Astrocyte of the cerebellum (primary cell): ENCODE measurements around the gene ATXN3L.

Experiments used
- DNase-seq: peaks from one replicate; pipeline ENCODE4 v3.0.0-alpha.2; 2011; ENCODE audit warnings: low read depth
- H3K4me3 ChIP-seq: 2 replicates; pipeline ENCODE4 v1.5.1; 2011; ENCODE audit warnings: mild to moderate bottlenecking, low read depth, low read length, moderate library complexity
- in situ Hi-C: cut with HindIII; loops from 2 replicates; pipeline ENCODE4 v1.10.0; 2017; ENCODE audit warnings: low sequenced_read_pairs
- TF ChIP-seq, protein P1 (sequence below): IDR thresholded peaks from 2 replicates; pipeline ENCODE4 v1.5.1; 2012; ENCODE audit warnings: low read length, low read depth, moderate library complexity, mild to moderate bottlenecking; ENCODE audit errors: missing control alignments

ATXN3L gene

DNA sequence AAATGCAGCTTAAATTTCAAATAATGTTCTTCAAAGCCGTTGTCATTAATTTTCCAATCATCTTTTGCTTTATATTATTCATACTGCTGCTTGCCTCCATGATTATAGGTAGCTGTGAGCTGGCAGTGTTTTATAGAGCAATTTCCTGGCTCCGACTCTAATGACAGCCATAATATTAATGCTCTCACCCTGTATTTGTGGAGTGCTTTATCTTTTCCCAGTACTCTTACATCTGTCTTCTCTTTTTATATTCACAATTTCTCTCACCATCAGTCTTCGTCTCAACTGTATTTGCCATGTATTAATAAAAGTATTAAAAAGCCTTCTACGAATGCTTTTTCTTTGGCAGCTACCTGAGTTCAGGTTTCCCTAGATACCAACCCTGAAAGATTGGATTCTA, 21.0 kb downstream of the ATXN3L start:
- TF ChIP-seq, protein P1, sequence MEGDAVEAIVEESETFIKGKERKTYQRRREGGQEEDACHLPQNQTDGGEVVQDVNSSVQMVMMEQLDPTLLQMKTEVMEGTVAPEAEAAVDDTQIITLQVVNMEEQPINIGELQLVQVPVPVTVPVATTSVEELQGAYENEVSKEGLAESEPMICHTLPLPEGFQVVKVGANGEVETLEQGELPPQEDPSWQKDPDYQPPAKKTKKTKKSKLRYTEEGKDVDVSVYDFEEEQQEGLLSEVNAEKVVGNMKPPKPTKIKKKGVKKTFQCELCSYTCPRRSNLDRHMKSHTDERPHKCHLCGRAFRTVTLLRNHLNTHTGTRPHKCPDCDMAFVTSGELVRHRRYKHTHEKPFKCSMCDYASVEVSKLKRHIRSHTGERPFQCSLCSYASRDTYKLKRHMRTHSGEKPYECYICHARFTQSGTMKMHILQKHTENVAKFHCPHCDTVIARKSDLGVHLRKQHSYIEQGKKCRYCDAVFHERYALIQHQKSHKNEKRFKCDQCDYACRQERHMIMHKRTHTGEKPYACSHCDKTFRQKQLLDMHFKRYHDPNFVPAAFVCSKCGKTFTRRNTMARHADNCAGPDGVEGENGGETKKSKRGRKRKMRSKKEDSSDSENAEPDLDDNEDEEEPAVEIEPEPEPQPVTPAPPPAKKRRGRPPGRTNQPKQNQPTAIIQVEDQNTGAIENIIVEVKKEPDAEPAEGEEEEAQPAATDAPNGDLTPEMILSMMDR = no peak
- no peak overlapping the region for H3K4me3 ChIP-seq
- no peak for DNase-seq
- in situ Hi-C loops = no loop called here

DNA sequence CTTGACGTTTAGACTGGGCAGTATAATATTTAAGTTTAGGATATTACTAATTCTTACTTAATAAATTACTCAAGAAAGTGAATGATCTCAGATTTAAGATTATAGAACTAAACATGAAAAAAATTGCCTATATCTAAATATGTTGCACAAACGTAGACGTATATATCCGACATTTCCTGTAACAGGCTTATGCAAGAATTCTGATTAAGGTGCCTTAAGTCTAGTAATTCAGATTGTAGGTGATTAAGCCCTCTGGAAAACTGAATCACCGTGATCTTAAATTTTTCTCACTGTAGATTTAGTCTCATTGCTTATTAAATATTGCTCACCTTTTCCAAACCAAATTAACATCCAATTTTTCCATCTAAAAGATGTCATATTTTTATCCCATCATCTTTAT, 24.0 kb downstream of the ATXN3L start:
- in situ Hi-C loops = no loop called here
- no peak for DNase-seq
- TF ChIP-seq, protein P1 = no peak
- no peak overlapping the region for H3K4me3 ChIP-seq

DNA sequence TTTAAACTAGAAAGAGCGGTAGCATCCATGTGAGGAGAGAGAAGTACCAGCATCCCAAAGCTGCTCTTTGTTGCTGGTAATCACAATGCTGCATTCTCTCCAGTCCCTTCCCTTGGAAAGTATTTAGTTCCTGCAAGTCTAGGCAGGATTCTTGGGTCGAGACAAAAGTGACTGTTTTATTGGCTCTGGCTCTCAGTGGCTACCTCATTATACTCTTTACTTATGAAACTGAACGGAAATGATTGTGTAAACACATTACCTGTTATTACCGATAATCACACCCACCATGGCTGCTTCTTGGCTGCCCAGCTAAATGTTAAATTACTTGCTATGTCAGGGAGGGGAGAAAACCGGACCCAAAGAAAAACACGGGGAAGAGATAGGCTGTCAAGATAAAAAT, 26.2 kb downstream of the ATXN3L start:
- no peak overlapping the region for H3K4me3 ChIP-seq
- in situ Hi-C loops = no loop called here
- TF ChIP-seq, protein P1 = no peak
- no peak for DNase-seq

DNA sequence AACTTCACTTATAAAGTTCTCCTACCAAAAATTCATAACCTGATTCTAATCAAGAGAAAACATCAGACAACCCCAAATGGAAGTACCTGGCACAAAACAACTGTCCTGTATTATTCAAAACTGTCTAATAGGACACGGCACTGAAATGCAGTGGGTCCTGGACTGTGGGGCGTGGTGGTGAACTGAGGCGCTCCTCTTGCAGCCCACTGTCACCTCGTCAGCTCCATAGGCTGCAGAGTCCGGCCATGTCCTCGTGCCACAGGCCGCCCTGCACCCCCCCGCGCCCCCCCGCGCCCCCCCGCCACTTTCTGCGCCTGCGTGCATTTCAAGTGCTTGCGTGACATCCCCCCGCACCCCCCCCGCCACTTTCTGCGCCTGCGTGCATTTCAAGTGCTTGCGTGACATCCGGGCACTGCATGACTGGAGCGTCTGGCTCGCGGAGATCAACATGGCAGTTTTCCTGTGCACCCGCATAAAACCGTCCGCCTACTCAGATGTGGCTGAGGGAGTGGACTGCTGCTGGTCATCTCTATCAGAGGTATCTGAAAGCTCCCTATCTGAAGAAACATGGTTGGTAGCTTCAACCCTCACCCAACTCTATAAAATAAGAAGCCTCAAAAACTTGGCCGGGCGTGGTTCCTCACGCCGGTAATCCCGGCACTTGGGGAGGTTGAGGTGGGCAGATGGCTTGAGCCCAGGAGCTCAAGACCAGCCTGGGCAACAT, 28.8 kb downstream of the ATXN3L start:
- in situ Hi-C loops = no loop called here
- TF ChIP-seq, protein P1 = no peak
- no peak overlapping the region for H3K4me3 ChIP-seq
- no peak for DNase-seq

DNA sequence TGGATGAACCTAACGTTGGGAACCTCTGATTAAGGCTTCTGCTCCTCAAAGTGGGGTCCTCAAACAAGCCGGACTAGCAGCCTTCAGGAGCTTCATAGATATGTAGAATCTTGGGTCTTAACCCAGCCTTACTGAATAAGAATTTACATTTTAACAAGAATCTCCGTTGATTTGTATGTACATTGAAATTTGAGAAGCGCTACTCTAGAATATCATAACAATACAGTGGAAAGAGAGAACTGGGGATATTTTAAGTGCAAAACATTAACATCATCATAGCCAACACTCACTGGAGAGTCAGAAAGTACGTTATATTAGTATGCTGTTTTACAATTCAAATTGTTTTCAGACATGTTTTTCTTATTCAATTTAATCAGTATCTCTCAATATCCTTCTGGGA, 31.2 kb downstream of the ATXN3L start:
- DNase-seq = no peak
- TF ChIP-seq, protein P1 = no peak
- in situ Hi-C loops = loop anchor here (5.0 to 10.0 kb wide), 2 partner anchors 36 to 46 kb away; no protein-coding TSS in a partner anchor
- no peak overlapping the region for H3K4me3 ChIP-seq

DNA sequence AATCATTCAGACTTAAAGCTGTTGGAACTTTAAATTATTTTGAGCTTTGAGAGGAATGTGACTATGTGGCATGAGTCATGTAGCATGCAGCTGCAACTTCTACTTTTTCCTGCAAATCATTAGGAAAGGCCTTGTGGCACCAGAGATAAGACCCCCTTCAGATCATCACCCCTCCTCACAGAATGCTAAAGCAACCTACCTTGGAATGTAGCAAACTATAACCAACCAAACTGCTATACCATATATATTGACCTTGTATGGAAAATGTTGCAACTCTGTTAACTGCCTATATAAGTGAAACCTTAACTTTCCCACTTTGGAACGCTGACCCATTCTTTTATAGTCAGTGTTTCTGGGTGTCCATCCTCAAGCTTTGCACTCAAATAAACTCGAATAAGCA, 32.0 kb downstream of the ATXN3L start:
- no peak overlapping the region for H3K4me3 ChIP-seq
- TF ChIP-seq, protein P1 = no peak
- in situ Hi-C loops = loop anchor here (5.0 to 10.0 kb wide), 2 partner anchors 36 to 47 kb away; no protein-coding TSS in a partner anchor
- no peak for DNase-seq
